GM06990 (cell line): ENCODE measurements around the gene LASP1.

Experiments
- DNase-seq: peaks from one replicate; pipeline ENCODE4 v3.0.0-alpha.2; 2011; ENCODE audit not compliant: insufficient read length; ENCODE audit errors: extremely low read depth
- H3K27me3 ChIP-seq: replicated peaks from 2 replicates; pipeline ENCODE4 v1.6.0; 2011; ENCODE audit warnings: low read length; ENCODE audit not compliant: control insufficient read depth, insufficient read depth
- H3K36me3 ChIP-seq: 2 replicates; pipeline ENCODE4 v1.5.1; 2011; ENCODE audit warnings: low read length; ENCODE audit not compliant: control insufficient read depth, insufficient read depth
- H3K4me3 ChIP-seq: replicated peaks from 2 replicates; pipeline ENCODE4 v1.5.1; 2011; ENCODE audit warnings: low read depth, mild to moderate bottlenecking, control low read depth, low read length
- TF ChIP-seq, protein P1 (sequence below): IDR thresholded peaks from 2 replicates; pipeline ENCODE4 v1.5.1; 2011; ENCODE audit warnings: low read length, control low read depth, mild to moderate bottlenecking, inconsistent platforms; ENCODE audit not compliant: insufficient read depth, poor library complexity, severe bottlenecking

The LASP1 gene

DNA sequence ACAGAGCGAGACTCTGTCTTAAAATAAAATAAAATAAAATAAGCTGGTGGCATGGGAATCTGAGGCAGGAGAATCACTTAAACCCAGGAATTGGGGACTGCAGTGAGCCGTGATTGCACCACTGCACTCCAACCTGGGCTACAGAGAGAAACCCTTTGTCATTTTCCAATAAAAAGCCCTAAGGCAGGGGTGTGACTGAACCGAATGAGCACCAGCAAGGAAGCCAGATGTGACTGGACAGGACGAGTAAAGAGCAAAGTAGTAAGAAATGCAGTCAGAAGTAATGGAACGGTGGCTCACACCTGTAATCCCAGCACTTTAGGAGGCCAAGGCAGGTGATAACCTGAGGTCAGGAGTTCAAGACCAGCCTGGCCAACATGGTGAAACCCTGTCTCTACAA, 12.6 kb upstream of the LASP1 start:
- no peak for DNase-seq
- no peak overlapping the region for H3K4me3 ChIP-seq
- H3K36me3 ChIP-seq: peaks cover 2% of the 10 kb centered on the region
- no peaks in the 10 kb centered on the region for H3K27me3 ChIP-seq
- TF ChIP-seq, protein P1, sequence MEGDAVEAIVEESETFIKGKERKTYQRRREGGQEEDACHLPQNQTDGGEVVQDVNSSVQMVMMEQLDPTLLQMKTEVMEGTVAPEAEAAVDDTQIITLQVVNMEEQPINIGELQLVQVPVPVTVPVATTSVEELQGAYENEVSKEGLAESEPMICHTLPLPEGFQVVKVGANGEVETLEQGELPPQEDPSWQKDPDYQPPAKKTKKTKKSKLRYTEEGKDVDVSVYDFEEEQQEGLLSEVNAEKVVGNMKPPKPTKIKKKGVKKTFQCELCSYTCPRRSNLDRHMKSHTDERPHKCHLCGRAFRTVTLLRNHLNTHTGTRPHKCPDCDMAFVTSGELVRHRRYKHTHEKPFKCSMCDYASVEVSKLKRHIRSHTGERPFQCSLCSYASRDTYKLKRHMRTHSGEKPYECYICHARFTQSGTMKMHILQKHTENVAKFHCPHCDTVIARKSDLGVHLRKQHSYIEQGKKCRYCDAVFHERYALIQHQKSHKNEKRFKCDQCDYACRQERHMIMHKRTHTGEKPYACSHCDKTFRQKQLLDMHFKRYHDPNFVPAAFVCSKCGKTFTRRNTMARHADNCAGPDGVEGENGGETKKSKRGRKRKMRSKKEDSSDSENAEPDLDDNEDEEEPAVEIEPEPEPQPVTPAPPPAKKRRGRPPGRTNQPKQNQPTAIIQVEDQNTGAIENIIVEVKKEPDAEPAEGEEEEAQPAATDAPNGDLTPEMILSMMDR: no peak

DNA sequence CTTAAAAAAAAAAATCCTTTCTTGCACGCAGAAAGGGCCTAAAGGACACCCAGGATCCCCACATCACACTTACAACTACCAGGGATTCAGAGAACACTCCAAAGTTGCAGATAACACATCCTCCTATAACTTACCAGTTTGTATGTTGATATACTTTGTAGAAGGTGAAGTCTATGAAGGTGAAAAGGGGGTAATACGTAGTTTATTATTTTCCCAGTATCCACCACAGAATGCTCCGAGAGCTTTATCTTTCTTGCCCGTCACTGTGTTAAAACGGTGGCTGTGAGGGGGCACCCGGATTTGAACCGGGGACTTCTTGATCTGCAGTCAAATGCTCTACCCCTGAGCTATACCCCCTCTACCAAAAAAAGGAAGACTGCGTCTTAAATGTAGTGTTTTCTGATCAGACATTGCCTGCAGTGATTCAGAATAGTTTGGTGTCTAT, 8.4 kb upstream of the LASP1 start:
- Histone ChIP-seq H3K27me3 (no peaks in the 10 kb centered on the region), H3K36me3 (no peaks in the 10 kb centered on the region), H3K4me3 (no peak overlapping the region)
- TF ChIP-seq, protein P1: no peak
- DNase-seq: no peak

DNA sequence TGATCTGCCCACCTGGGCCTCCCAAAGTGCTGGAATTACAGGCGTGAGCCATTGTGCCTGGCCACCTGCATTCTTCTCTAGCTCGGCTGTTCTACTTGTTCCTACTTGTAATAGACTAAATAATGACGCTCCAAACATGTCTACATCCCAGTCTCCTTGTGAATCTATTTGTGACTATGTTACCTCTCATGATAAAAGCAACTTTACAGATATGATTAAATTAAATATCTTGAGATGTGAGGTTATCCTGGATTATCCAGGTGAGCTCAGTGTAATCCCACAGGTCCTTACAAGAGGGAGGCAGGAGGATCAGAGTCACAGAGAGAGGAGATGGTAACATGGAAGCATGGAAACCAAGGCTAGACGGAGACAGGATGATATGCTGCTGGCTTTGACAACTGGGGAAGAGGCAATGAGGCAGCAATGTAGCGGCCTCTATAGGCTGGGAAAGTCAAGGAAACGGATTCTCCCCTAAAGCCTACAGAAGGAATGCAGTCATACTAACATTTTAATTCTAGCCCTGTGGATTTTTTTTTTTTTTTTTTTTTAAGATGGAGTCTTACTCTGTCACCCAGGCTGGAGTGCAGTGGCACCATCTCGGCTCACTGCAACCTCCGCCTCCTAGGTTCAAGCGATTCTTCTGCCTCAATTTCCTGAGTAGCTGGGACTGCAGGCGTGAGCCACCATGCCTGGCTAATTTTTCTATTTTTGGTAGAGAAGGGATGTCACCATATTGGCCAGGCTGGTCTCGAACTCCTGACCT, 5.0 kb upstream of the LASP1 start:
- TF ChIP-seq, protein P1: no peak
- Histone ChIP-seq H3K36me3 (no peaks in the 10 kb centered on the region), H3K4me3 (no peak overlapping the region), H3K27me3 (no peaks in the 10 kb centered on the region)
- DNase-seq: no peak

DNA sequence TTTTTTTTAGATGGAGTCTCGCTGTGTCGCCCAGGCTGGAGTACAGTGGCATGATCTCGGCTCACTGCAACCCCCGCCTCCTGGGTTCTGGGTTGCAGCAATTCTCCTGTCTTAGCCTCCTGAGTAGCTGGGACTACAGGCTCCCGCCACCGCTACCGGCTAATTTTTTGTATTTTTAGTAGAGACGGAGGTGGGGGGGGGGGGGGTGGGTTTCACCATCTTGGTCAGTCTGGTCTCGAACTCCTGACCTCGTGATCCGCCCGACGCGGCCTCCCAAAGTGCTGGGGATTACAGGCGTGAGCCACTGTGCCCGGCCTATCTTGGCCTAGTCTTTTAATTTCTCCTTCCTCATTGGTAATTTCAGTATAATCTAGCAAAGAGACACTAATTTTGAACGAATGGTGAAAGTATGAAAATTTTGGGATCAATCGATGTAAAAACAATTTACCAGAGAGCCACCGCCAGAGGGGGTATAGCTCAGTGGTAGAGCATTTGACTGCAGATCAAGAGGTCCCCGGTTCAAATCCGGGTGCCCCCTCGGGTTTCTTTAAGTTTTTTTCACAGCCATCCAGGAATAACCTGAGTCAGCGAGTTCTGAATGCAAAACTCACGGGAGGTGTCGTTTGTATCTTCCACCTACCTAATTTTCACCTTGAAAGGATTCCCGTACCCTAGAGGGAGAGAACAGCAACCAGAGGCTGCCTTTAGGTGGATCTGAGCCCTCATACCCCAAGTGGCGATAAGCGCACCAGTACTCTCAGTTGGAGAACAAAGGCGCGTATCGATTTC, 2.5 kb upstream of the LASP1 start:
- peak; percentile 76 for DNase-seq
- no peaks in the 10 kb centered on the region for H3K27me3 ChIP-seq
- peak overlapping the region; percentile 98 for H3K4me3 ChIP-seq
- no peaks in the 10 kb centered on the region for H3K36me3 ChIP-seq
- TF ChIP-seq, protein P1: peak; percentile 32

DNA sequence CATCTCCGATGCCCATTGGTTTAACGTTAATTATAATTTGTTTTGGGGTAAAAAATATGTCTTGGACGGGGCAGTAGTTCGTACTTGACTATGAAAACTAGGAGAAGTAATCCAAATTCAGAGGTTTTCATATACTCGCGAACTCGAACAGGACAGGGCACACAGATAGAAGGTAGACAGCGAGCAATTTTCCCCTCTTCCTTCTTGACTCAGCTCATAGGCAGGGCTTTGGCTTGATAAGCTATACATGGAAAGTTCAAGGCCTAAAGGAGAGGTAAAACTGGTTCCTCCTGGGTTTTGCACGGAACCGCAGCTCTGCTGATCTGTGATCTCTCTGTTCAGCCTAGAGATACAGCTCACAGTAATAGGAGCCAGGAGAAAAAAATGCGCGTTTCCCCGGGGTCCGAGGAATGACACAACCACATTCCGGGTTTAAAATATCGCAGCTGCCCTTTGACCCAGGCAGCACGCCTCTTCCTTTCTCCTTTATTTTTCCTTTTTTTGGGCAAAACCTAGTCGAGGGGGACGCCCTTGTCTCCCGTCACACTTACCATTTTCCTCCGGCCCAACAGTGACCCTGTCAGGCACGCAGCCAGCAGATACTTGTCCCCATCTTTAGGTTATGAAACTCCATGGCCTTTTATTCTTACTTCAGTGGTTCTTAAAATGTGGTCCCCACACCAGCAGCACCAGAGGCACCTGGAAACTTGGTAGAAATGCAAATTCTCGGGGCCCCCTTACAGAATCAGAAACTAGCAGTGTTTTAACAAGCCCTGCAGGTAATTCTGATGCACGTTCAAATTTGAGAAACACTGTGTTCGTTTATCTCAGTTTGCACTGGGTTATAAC, 1.7 kb upstream of the LASP1 start:
- Histone ChIP-seq H3K4me3 (peak overlapping the region; percentile 98), H3K36me3 (peaks cover 1% of the 10 kb centered on the region; the same call in 1 of the 2 replicates), H3K27me3 (no peaks in the 10 kb centered on the region)
- TF ChIP-seq, protein P1: no peak
- peak; percentile 55 for DNase-seq
